ENCODE results near the gene AKNAD1. TPM values are rescaled to one million over a fixed set of nuclear protein-coding genes. Genes with fewer than 3 reads are reported as not detected.

The AKNAD1 gene
- total RNA-seq, 1 donor from 2014 or later: not detected

DNA sequence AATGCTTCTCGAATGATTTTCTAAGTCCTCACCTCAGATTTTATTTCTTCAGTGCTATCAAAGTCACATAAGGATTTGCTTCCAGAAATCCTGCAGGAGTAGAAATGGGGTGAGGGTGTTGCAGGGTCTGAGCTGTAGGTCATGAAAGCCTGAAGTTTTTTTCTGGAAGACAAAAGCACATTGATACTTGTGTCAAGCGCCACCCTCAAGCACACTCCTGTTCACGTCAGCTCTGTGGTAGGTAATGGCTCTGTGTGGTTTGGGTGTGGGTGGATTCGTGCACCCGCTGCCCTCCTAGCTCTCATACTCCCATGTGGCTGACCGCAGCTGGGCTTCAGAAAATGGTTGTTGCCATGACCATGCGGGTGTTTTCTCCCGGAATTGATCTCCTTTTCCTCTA, 39.9 kb downstream of the AKNAD1 start:
- intact Hi-C loops (cut with micrococcal nuclease): no loop called here
- Mint-ChIP-seq H3K27me3 (ENCODE audit: low read depth) (peaks cover 21% of the 10 kb centered on the region), H3K9me3 (no peaks in the 10 kb centered on the region), H3K27ac (no peak overlapping the region), H3K36me3 (ENCODE audit: low read depth) (no peaks in the 10 kb centered on the region), H3K4me3 (ENCODE audit: low read depth) (no peak overlapping the region), H3K4me1 (ENCODE audit: low read depth) (no peaks in the 10 kb centered on the region)
- no peak for DNase-seq (ENCODE audit: low spot score)

DNA sequence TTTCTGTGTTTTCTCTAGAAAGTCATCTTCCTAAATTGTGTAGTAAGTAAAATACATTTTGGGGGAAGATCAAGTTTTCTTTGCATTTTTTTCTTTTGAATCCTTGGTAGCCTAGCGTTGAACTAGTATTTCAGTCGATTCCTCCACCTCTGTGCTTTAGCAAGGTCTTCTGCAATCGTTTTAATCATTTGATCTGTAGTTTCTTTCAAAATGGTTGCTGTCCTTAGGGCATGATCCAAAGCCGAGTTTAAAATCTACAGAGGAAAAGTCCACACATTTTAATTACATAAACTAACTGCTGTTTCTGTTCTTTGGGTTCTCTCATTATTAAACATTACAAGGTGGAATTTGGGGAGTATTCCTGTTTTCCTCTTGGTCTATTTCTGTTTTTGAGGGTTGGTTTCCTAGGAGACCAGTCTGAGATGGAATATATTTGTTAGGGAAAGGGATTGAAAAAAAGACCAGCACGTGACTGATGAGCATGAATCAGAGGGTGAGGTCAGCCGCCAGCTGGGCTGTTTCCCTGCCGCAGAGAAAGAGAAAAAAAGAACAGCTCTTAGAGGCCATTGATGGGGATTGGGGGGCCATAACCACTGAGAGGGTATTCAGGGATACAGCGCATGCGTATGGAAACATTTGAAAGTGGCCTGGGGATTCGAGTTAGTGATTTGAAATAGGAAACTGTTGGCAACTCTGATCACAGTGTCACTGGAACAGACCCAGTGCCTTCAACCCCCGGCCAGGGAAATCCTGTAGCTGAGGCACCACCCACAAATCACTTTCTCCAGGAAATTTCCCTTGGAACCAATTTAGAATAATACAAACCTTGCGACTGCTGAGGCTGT, 40.6 kb downstream of the AKNAD1 start:
- no peaks in the 10 kb centered on the region for H3K9me3 Mint-ChIP-seq
- DNase-seq (ENCODE audit: low spot score): no peak
- H3K36me3 Mint-ChIP-seq (ENCODE audit: low read depth): peaks cover 4% of the 10 kb centered on the region
- intact Hi-C loops (cut with micrococcal nuclease): no loop called here
- no peaks in the 10 kb centered on the region for H3K4me1 Mint-ChIP-seq (ENCODE audit: low read depth)
- H3K4me3 Mint-ChIP-seq (ENCODE audit: low read depth): no peak overlapping the region
- H3K27me3 Mint-ChIP-seq (ENCODE audit: low read depth): peaks cover 16% of the 10 kb centered on the region
- no peak overlapping the region for H3K27ac Mint-ChIP-seq

GRCh38 chr1:108815566-108815965, 41.3 kb downstream of the AKNAD1 start:
- peaks cover 4% of the 10 kb centered on the region for H3K36me3 Mint-ChIP-seq (ENCODE audit: low read depth)
- intact Hi-C loops (cut with micrococcal nuclease): no loop called here
- H3K9me3 Mint-ChIP-seq: no peaks in the 10 kb centered on the region
- no peak overlapping the region for H3K27ac Mint-ChIP-seq
- H3K4me1 Mint-ChIP-seq (ENCODE audit: low read depth): no peaks in the 10 kb centered on the region
- no peak for DNase-seq (ENCODE audit: low spot score)
- no peak overlapping the region for H3K4me3 Mint-ChIP-seq (ENCODE audit: low read depth)
- H3K27me3 Mint-ChIP-seq (ENCODE audit: low read depth): peaks cover 16% of the 10 kb centered on the region

- intact Hi-C loops (cut with micrococcal nuclease): no loop called here
- H3K27me3 Mint-ChIP-seq (ENCODE audit: low read depth): peaks cover 13% of the 10 kb centered on the region
- H3K9me3 Mint-ChIP-seq: no peaks in the 10 kb centered on the region
- peaks cover 2% of the 10 kb centered on the region for H3K4me1 Mint-ChIP-seq (ENCODE audit: low read depth)
- H3K4me3 Mint-ChIP-seq (ENCODE audit: low read depth): no peak overlapping the region
- peaks cover 7% of the 10 kb centered on the region for H3K36me3 Mint-ChIP-seq (ENCODE audit: low read depth)
- DNase-seq (ENCODE audit: low spot score): no peak
- H3K27ac Mint-ChIP-seq: no peak overlapping the region
Measured at GRCh38 chr1:108814343-108815125, 42.4 kb downstream of the AKNAD1 start.

- intact Hi-C loops (cut with micrococcal nuclease): no loop called here
- Mint-ChIP-seq H3K4me3 (ENCODE audit: low read depth) (no peak overlapping the region), H3K36me3 (ENCODE audit: low read depth) (peaks cover 15% of the 10 kb centered on the region), H3K27ac (no peak overlapping the region), H3K9me3 (no peaks in the 10 kb centered on the region), H3K27me3 (ENCODE audit: low read depth) (peaks cover 13% of the 10 kb centered on the region), H3K4me1 (ENCODE audit: low read depth) (peaks cover 2% of the 10 kb centered on the region)
- no peak for DNase-seq (ENCODE audit: low spot score)
Measured at GRCh38 chr1:108813326-108813725, 43.6 kb downstream of the AKNAD1 start.

DNA sequence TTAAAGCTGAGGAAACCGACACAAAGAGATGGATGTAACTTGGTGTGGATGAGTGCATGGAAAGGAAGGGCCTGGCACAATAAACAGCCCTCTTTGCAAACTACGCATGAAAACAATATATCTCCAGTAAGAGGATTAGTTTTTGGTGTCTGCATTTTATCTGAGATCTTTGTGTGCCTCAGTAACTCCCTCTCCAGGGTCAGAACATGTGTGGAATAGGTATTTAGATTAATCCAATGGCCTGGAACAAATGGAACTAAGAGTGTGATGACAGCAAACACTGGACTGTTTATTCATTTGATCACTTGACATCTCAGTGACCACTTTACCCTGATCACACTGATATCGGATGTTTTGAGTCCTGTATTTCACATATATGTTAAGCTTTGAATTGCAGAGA, 45.3 kb downstream of the AKNAD1 start:
- H3K27me3 Mint-ChIP-seq (ENCODE audit: low read depth): peaks cover 13% of the 10 kb centered on the region
- peaks cover 24% of the 10 kb centered on the region for H3K36me3 Mint-ChIP-seq (ENCODE audit: low read depth)
- intact Hi-C loops (cut with micrococcal nuclease): no loop called here
- no peak overlapping the region for H3K27ac Mint-ChIP-seq
- no peak for DNase-seq (ENCODE audit: low spot score)
- peaks cover 2% of the 10 kb centered on the region for H3K4me1 Mint-ChIP-seq (ENCODE audit: low read depth)
- H3K4me3 Mint-ChIP-seq (ENCODE audit: low read depth): no peak overlapping the region
- no peaks in the 10 kb centered on the region for H3K9me3 Mint-ChIP-seq

DNA sequence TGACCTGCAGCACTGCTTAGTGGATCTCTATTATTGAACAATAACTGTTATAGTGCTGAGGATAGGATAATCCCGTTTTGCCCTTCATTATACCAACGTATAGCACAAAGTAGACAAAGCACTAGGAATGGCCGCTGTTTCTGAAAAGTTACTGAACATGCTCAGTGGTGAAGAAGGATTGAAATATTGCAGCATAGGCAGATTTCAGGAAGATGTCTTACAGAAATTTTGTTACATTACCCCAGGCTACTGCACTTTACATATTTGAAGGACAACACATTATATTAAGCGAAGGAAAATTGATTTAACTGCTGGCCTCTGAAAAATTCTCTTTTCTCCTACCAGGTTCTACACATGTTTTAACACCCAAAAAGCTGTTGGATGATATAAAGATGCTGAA, 48.5 kb downstream of the AKNAD1 start:
- no peak for DNase-seq (ENCODE audit: low spot score)
- no peak overlapping the region for H3K4me3 Mint-ChIP-seq (ENCODE audit: low read depth)
- intact Hi-C loops (cut with micrococcal nuclease): no loop called here
- H3K4me1 Mint-ChIP-seq (ENCODE audit: low read depth): peaks cover 2% of the 10 kb centered on the region
- H3K36me3 Mint-ChIP-seq (ENCODE audit: low read depth): peaks cover 32% of the 10 kb centered on the region
- H3K9me3 Mint-ChIP-seq: no peaks in the 10 kb centered on the region
- no peak overlapping the region for H3K27ac Mint-ChIP-seq
- H3K27me3 Mint-ChIP-seq (ENCODE audit: low read depth): no peaks in the 10 kb centered on the region

GRCh38 chr1:108803548-108803947, 53.3 kb downstream of the AKNAD1 start:
- Mint-ChIP-seq H3K4me3 (ENCODE audit: low read depth) (no peak overlapping the region), H3K36me3 (ENCODE audit: low read depth) (peaks cover 55% of the 10 kb centered on the region), H3K4me1 (ENCODE audit: low read depth) (no peaks in the 10 kb centered on the region), H3K27ac (no peak overlapping the region), H3K27me3 (ENCODE audit: low read depth) (no peaks in the 10 kb centered on the region), H3K9me3 (no peaks in the 10 kb centered on the region)
- intact Hi-C loops (cut with micrococcal nuclease): no loop called here
- no peak for DNase-seq (ENCODE audit: low spot score)

DNA sequence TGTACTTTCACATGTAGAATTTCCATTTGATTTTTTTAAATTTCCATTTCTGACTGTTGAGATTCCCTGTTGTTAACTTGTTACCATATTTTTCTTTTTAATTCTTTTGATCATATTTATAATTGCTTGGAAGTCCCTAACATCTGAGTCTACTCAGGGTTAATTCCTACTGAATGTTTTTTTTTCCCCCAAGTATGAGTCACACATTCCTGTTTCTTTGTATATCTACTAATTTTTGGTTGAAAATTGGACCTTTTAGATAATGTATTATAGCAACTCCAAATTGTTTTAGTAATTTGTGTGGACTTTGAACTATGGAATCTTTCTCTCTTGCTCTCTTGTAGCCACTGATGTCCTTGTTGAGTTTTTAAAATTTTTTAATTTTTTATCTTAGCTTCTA, 55.8 kb downstream of the AKNAD1 start:
- no peaks in the 10 kb centered on the region for H3K27me3 Mint-ChIP-seq (ENCODE audit: low read depth)

GRCh38 chr1:108799001-108799400, 57.9 kb downstream of the AKNAD1 start:
- H3K4me1 Mint-ChIP-seq (ENCODE audit: low read depth): no peaks in the 10 kb centered on the region
- H3K9me3 Mint-ChIP-seq: no peaks in the 10 kb centered on the region
- no peak overlapping the region for H3K27ac Mint-ChIP-seq
- peaks cover 58% of the 10 kb centered on the region for H3K36me3 Mint-ChIP-seq (ENCODE audit: low read depth)
- H3K27me3 Mint-ChIP-seq (ENCODE audit: low read depth): no peaks in the 10 kb centered on the region
- no peak overlapping the region for H3K4me3 Mint-ChIP-seq (ENCODE audit: low read depth)
- no peak for DNase-seq (ENCODE audit: low spot score)
- intact Hi-C loops (cut with micrococcal nuclease): no loop called here

More for the DNA sequence above, 55.8 kb downstream of the AKNAD1 start:
- H3K36me3 Mint-ChIP-seq (ENCODE audit: low read depth): peaks cover 53% of the 10 kb centered on the region
- H3K27ac Mint-ChIP-seq: no peak overlapping the region
- no peaks in the 10 kb centered on the region for H3K4me1 Mint-ChIP-seq (ENCODE audit: low read depth)
- no peak for DNase-seq (ENCODE audit: low spot score)
- H3K4me3 Mint-ChIP-seq (ENCODE audit: low read depth): no peak overlapping the region
- H3K9me3 Mint-ChIP-seq: no peaks in the 10 kb centered on the region
- intact Hi-C loops (cut with micrococcal nuclease): no loop called here

- no peak for DNase-seq (ENCODE audit: low spot score)
- Mint-ChIP-seq H3K4me3 (ENCODE audit: low read depth) (no peak overlapping the region), H3K27ac (no peak overlapping the region), H3K4me1 (ENCODE audit: low read depth) (no peaks in the 10 kb centered on the region), H3K9me3 (peaks cover 18% of the 10 kb centered on the region), H3K27me3 (ENCODE audit: low read depth) (no peaks in the 10 kb centered on the region), H3K36me3 (ENCODE audit: low read depth) (peaks cover 69% of the 10 kb centered on the region)
- intact Hi-C loops (cut with micrococcal nuclease): no loop called here
Measured at GRCh38 chr1:108792420-108792819, 64.5 kb downstream of the AKNAD1 start.

- Mint-ChIP-seq H3K27ac (no peak overlapping the region), H3K27me3 (ENCODE audit: low read depth) (no peaks in the 10 kb centered on the region), H3K4me3 (ENCODE audit: low read depth) (no peak overlapping the region), H3K36me3 (ENCODE audit: low read depth) (peaks cover 75% of the 10 kb centered on the region), H3K9me3 (peaks cover 22% of the 10 kb centered on the region), H3K4me1 (ENCODE audit: low read depth) (no peaks in the 10 kb centered on the region)
- intact Hi-C loops (cut with micrococcal nuclease): no loop called here
- no peak for DNase-seq (ENCODE audit: low spot score)
Measured at GRCh38 chr1:108791790-108792189, 65.1 kb downstream of the AKNAD1 start.

- H3K27me3 Mint-ChIP-seq (ENCODE audit: low read depth): no peaks in the 10 kb centered on the region
- no peak for DNase-seq (ENCODE audit: low spot score)
- H3K36me3 Mint-ChIP-seq (ENCODE audit: low read depth): peaks cover 86% of the 10 kb centered on the region
- no peaks in the 10 kb centered on the region for H3K4me1 Mint-ChIP-seq (ENCODE audit: low read depth)
- intact Hi-C loops (cut with micrococcal nuclease): no loop called here
- H3K9me3 Mint-ChIP-seq: peaks cover 36% of the 10 kb centered on the region
- no peak overlapping the region for H3K27ac Mint-ChIP-seq
- H3K4me3 Mint-ChIP-seq (ENCODE audit: low read depth): no peak overlapping the region
Measured at GRCh38 chr1:108785880-108786279, 71.0 kb downstream of the AKNAD1 start.

All from activated T-helper 2 cell treated with anti-CD3 and anti-CD28 coated beads, Interferon-gamma antibody, Interleukin-2, Interleukin-4, amounts not matched to agents 10 μg/mL and 5 μg/mL and 100 μg/mL, durations not matched to agents 14 hours and 24 hours and 36 hours (primary cell).